Stimulated activated naive CD8-positive, alpha-beta T cell treated with anti-CD3 and anti-CD28 coated beads, Interleukin-15, amount 100 ng/mL, for 72 hours (primary cell): Measurements from ENCODE around the gene RAB17.

Experiments
- ATAC-seq: fragments of 150-1000 bp; cut with Tn5 transposase; 2 replicates; pipeline ENCODE4 v1.10.0; 2021; ENCODE audit warnings: mild to moderate bottlenecking, moderate library complexity
- DNase-seq, 2 donors: peaks; one replicate each; pipeline ENCODE4 v3.0.0; 2021 to 2022
- H3K27ac Mint-ChIP-seq, 2 donors: one replicate each; pipeline ENCODE4 v1.8.0; 2022; ENCODE audit warnings: mild to moderate bottlenecking in 2 of 2, mixed read lengths in 2 of 2, moderate library complexity in 2 of 2
- H3K27me3 Mint-ChIP-seq: one replicate; pipeline ENCODE4 v1.8.0; 2022; ENCODE audit warnings: mixed read lengths
- H3K4me1 Mint-ChIP-seq: one replicate; pipeline ENCODE4 v1.8.0; 2022; ENCODE audit warnings: mild to moderate bottlenecking, mixed read lengths
- H3K4me3 Mint-ChIP-seq, 2 donors: one replicate each; pipeline ENCODE4 v1.8.0; 2022; ENCODE audit warnings: mild to moderate bottlenecking in 2 of 2, mixed read lengths in 2 of 2, moderate library complexity in 1 of 2
- H3K9me3 Mint-ChIP-seq, 2 donors: one replicate each; pipeline ENCODE4 v1.8.0; 2022; ENCODE audit warnings: mixed read lengths in 2 of 2

Gene RAB17

DNA sequence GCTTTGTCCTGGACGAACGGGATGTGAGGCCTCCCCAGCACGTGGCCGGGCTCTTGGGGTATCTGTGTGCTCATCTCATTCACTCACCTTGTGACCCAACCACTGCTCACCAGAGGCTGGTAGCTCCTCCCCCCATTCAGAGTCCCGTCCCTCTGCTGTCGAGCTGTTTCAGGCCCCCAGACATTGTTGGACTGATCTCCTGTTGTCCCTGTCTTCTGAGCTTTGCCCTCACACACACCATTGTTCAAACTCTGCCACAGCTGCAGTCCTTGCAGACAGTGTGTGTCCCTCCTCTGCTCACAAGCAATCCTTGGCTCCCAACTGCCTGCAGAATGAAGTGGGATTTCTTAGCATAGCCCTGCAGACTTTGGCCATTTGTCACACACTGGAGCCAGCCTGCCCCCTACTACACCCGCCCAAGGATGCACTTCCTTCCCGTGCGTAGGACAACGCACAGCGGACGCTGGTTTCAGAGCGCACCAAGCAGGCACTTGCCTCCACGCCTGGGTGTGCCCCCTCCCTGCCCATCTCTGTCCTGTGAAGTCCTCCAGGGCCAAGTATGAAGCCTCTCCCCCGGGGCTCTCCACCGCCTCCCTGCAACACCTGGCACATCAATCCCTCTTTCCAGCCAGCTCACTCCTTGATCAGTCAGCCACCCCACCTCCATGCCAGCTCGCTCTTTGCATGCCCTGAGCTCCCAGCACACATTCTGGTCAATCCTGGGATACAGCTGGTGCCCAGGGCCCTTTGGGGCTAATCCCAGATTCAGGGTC, 40.7 kb downstream of the RAB17 start:
- no peak overlapping the region for H3K4me3 Mint-ChIP-seq
- no peak for ATAC-seq
- H3K9me3 Mint-ChIP-seq = peaks cover 9 to 10% of the 10 kb centered on the region in 2 donors
- H3K4me1 Mint-ChIP-seq = no peaks in the 10 kb centered on the region
- H3K27ac Mint-ChIP-seq = no peak overlapping the region
- DNase-seq = no peak
- H3K27me3 Mint-ChIP-seq = peaks cover 12% of the 10 kb centered on the region

DNA sequence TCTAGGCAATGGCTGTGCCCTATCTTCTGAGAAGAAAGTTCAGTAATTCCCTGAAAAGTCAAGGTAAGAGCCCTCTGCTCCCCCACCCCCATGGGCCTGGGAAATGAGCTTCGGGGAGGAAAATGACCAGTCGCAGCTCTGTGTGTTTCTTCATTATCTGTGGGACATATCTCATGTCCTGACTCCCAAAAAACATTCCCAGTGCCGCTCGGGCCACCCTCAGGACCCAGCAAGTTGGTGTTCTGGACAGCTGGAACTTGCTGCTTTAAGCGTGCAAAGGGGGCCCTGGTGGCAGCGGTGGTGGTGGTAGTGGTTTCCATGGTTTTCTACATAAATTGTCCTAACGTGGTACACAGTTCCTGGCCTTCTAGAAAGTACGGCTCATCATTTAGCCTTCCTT, 41.3 kb downstream of the RAB17 start:
- DNase-seq (no peak), ATAC-seq (no peak)
- H3K4me3 Mint-ChIP-seq = no peak overlapping the region
- no peak overlapping the region for H3K27ac Mint-ChIP-seq
- peaks cover 5 to 7% of the 10 kb centered on the region in 2 donors for H3K9me3 Mint-ChIP-seq
- no peaks in the 10 kb centered on the region for H3K4me1 Mint-ChIP-seq
- peaks cover 10% of the 10 kb centered on the region for H3K27me3 Mint-ChIP-seq

DNA sequence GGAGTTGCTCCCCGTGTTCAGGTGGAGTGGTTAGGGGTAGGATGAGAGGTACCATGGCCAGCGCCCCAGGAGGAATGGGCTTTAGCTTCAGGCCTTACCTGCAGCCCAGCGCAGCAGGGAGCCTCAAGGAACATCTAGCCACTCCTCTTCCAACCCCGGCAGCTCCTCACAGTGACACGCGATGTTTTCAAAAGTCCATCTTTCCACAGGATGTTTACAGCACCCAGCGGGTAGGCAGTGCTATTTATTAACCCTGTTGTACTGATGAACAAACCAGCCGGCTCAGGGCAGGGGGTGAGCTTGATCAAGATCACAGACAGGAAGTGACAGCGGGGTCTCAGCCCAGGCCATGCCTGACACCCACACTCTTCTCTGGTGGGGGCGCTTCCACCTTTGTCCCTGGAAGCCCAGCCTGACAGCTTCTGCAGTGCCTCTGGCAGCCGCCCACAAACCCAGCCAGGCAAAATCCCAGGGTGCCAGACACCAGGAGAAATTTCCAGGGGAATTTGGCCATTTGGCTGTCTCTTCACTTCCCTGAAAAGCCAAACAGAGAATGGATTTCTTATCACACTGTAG, 42.6 kb downstream of the RAB17 start:
- no peaks in the 10 kb centered on the region for H3K27me3 Mint-ChIP-seq
- no peaks in the 10 kb centered on the region for H3K4me1 Mint-ChIP-seq
- DNase-seq (no peak), ATAC-seq (no peak)
- H3K4me3 Mint-ChIP-seq = no peak overlapping the region
- no peaks in the 10 kb centered on the region for H3K9me3 Mint-ChIP-seq
- no peak overlapping the region for H3K27ac Mint-ChIP-seq

DNA sequence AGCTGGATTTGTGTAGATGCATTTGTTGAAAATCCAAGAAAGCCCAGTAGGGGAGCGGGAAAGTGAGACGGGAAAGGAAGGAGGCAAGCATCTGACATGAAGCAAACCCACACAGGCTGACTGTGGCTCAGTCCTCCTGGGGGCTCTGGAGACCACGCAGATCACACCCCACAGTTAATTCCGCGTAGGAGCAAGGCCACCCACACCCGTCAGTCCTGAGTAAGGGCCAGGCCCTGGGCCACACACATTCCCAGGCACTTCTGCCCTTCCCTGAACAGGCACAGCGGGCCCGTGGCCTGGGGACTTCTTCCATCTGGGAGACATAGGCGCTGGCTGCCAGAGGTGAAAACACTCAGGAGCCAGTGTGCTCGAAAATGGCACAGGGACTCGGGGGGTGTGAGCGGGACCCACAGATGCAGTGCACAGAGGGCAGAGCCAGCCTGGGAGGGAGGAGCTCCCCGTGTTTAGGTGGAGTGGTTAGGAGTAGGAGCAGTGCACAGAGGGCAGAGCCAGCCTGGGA, 43.6 kb downstream of the RAB17 start:
- H3K4me3 Mint-ChIP-seq = no peak overlapping the region
- H3K27me3 Mint-ChIP-seq = no peaks in the 10 kb centered on the region
- no peaks in the 10 kb centered on the region for H3K9me3 Mint-ChIP-seq
- no peaks in the 10 kb centered on the region for H3K4me1 Mint-ChIP-seq
- no peak overlapping the region for H3K27ac Mint-ChIP-seq
- no peak for ATAC-seq
- DNase-seq = no peak

DNA sequence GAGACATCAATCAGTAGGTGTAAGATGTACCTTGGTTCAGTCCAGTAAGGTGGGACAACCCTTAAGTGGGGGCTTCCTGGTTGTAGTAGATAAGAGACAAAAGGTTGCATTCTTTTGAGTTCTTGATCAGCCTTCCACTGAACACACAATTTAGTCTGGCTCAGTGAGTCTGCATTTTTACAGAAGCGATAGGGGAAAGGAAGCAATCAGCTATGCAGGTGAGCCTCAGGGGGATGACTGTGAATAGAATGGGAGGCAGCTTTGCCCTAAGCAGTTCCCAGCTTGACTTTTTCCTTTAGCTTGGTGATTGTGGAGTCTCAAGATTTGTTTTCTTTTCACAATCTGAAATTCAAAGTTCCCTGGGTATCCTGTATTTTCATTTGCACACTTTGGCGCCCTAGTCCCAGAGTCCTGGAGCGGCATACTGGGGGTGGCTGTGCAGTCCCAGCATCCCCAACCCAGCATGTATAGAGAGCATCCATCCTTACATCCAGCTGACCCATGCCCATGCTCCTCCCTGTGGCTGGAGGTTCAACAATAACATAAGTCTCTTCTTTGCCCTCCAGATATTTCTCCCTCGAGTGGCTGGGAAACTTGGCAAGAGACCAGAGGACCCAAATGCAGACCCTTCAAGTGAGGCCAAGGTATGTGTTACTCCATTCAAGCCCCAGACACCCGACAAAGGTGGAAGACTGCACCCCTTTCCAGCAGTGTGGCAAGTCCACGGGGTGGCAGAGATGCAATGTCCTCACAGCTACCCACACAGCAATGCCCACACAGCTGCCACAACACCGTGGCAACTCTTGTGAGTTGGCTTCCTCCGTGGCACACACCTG, 44.3 kb downstream of the RAB17 start:
- ATAC-seq (no peak), DNase-seq (no peak)
- Mint-ChIP-seq H3K4me3 (no peak overlapping the region), H3K27ac (no peak overlapping the region), H3K4me1 (no peaks in the 10 kb centered on the region), H3K27me3 (no peaks in the 10 kb centered on the region), H3K9me3 (no peaks in the 10 kb centered on the region)

DNA sequence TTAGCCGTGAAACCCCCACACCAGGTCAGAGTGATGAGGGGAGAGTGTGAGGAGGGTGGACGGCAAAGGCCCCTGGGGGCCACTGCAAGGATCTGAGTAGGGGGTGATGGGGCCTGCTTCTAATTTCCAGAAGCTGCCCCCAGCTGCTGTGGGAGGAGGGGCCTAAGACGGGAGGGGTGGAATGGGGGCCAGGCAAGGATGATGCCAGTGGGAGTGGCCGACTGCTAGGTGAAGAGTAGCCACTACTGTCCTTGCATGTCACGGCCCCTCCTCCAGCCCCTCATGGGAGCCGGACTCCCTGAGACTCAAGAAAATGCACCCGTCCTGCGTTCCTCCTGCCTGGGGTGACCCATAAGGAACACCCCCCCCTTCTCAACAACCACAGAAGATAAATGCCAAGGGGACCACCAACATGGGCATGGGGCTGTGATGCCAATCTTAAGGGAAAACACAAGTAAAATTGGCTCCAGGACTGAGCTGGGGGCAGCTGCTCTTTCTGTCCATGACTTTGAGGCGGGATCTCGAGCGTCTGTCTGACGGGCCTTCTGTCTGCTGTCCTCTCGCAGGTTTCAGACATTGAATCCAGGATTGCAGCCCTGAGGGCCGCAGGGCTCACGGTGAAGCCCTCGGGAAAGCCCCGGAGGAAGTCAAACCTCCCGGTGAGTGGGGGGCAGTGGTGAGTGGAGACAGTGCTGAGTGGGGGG, 48.4 kb downstream of the RAB17 start:
- no peaks in the 10 kb centered on the region for H3K9me3 Mint-ChIP-seq
- ATAC-seq (no peak), DNase-seq (no peak)
- H3K4me3 Mint-ChIP-seq = no peak overlapping the region
- no peaks in the 10 kb centered on the region for H3K4me1 Mint-ChIP-seq
- H3K27me3 Mint-ChIP-seq = no peaks in the 10 kb centered on the region
- H3K27ac Mint-ChIP-seq = no peak overlapping the region

DNA sequence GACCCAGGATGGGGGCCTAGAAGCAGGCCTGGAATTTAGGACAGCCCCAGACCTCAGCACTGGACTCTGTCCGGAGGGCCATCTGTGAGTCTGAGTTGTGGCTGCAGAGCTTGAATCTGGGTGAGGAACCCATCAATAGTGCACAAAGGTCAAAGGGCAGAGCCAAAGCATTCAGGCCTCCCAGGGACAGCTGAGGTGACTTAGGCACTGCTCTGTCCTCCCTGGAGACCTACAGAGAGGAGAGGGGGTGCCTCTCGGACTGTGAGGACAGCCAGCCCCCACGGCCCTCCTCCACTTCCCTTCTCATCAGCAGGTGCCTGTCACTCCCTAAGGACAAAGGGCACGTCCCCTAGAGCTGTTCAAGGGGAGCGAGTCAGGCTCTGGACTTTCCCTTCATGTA, 49.3 kb downstream of the RAB17 start:
- Mint-ChIP-seq H3K27ac (no peak overlapping the region), H3K4me1 (no peaks in the 10 kb centered on the region), H3K27me3 (no peaks in the 10 kb centered on the region), H3K9me3 (no peaks in the 10 kb centered on the region), H3K4me3 (no peak overlapping the region)
- DNase-seq (no peak), ATAC-seq (no peak)

DNA sequence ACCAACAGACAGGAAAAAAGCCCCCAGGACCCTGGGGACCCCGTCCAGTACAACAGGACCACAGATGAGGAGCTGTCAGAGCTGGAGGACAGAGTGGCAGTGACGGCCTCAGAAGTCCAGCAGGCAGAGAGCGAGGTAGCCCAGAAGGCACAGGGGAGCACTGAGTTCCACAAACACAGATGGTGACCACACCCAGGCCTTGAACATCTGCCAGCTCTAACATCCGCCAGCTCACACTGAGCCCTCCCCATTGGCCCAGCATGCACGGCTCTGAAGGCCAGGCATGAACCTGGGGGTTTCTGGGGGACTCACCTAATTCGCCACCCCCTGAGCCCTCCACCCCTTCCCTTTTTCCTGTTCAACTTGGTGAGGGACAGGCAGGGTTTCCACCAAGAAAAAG, 49.7 kb downstream of the RAB17 start:
- no peak overlapping the region for H3K27ac Mint-ChIP-seq
- no peaks in the 10 kb centered on the region for H3K9me3 Mint-ChIP-seq
- no peaks in the 10 kb centered on the region for H3K27me3 Mint-ChIP-seq
- H3K4me1 Mint-ChIP-seq = no peaks in the 10 kb centered on the region
- DNase-seq (no peak), ATAC-seq (no peak)
- H3K4me3 Mint-ChIP-seq = no peak overlapping the region

DNA sequence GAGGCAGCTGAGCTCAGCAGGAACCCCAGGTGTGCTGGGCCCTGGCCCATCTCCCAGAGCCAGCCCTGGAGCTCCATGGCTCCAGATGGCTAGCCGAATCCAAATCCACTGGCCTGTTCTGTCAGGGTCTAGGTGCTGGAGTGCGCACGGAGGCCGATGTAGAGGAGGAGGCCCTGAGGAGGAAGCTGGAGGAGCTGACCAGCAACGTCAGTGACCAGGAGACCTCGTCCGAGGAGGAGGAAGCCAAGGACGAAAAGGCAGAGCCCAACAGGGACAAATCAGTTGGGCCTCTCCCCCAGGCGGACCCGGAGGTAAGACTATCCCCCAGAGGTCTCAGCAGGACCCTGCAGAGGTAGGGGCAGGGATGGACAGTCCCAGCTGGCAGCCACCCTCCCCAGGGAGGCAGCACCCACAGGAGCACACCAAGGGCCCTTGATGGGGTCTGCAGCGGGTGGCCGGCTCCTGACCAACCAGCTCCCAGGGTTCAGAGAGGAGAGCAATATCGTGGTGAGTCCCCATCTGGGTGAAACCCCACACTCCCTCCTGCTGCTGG, 50.2 kb downstream of the RAB17 start:
- Mint-ChIP-seq H3K27me3 (no peaks in the 10 kb centered on the region), H3K27ac (no peak overlapping the region), H3K9me3 (no peaks in the 10 kb centered on the region), H3K4me1 (no peaks in the 10 kb centered on the region), H3K4me3 (no peak overlapping the region)
- no peak for ATAC-seq
- DNase-seq = no peak

DNA sequence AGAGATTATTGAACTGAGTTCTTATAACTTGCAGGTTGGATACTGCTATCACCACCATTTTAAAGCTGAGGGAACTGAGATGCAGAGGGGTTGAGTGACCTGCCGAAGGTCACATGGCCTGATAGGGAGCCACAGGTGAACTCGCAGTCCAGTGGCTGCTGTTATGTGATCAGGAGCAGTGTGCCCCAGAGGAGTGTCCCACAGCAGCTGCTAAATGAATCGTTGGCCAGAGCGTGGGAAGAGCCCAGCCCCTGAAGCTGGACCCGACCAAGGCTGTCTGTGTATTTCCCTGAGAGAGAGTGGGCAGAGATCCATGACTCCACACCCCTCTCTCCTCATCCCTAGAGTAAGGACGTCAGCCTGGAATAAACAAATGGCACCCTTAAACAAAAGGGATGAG, 50.9 kb downstream of the RAB17 start:
- no peak overlapping the region for H3K4me3 Mint-ChIP-seq
- H3K27me3 Mint-ChIP-seq = no peaks in the 10 kb centered on the region
- H3K27ac Mint-ChIP-seq = peak overlapping the region in 1 of 2 donors; percentile 33
- H3K4me1 Mint-ChIP-seq = no peaks in the 10 kb centered on the region
- DNase-seq = no peak
- no peak for ATAC-seq
- H3K9me3 Mint-ChIP-seq = no peaks in the 10 kb centered on the region

DNA sequence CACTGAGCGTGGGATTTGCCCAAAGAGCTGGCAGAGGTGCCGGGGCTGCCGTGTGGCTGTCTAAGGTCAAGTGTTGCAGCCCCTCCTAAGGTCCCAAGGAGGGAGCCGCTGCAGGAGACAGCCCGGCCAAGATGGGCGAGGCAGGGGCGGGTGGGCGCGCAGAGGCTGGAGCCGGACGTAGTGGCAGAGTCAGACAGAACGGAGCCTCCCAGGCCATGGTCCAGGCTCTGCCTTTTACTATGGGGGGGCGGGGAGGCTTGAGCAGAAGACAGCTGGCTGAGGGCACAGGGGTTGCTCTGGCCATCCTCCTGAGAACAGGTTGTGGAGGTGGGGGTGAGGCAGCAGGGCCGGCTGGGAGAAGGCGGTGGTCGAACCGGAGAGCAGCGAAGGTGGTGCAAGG, 51.6 kb downstream of the RAB17 start:
- DNase-seq (no peak), ATAC-seq (no peak)
- Mint-ChIP-seq H3K9me3 (no peaks in the 10 kb centered on the region), H3K27ac (no peak overlapping the region), H3K4me3 (no peak overlapping the region), H3K4me1 (no peaks in the 10 kb centered on the region), H3K27me3 (no peaks in the 10 kb centered on the region)

DNA sequence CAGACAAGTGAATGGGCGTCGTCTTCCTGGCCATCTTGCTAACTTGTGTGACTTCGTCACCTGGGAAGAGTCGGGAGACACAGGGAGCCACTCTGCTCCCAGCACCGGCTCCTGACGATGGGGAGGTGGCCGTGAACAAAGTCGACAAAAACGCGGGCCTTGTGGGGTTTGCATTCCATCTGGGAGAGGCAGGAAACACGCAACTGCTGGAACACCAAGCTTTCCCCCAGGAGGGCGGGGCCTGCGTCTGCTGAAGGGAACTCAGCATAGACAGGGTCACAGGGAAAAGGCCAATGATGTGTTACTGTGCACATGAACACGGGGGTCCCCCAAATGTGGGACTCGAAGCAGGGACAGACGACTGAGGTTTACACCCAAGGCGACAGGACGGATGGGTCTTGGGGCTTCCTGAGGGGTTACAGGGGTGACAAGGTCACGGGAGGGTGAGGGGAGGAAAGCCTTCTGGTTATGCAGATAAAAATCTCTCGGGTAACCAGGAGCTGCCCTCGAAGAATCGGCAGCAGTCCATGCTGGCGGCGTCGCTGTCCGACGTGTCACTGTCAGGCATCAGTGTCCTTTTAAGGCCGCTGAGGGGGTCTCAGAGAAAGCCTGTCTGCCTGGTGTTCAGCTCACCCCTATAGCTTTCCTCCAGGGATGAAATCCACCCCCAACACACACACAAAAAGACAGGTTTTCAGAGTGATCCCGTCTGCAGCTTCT, 52.4 kb downstream of the RAB17 start:
- ATAC-seq (no peak), DNase-seq (no peak)
- H3K27me3 Mint-ChIP-seq = no peaks in the 10 kb centered on the region
- no peaks in the 10 kb centered on the region for H3K4me1 Mint-ChIP-seq
- no peaks in the 10 kb centered on the region for H3K9me3 Mint-ChIP-seq
- no peak overlapping the region for H3K4me3 Mint-ChIP-seq
- no peak overlapping the region for H3K27ac Mint-ChIP-seq

DNA sequence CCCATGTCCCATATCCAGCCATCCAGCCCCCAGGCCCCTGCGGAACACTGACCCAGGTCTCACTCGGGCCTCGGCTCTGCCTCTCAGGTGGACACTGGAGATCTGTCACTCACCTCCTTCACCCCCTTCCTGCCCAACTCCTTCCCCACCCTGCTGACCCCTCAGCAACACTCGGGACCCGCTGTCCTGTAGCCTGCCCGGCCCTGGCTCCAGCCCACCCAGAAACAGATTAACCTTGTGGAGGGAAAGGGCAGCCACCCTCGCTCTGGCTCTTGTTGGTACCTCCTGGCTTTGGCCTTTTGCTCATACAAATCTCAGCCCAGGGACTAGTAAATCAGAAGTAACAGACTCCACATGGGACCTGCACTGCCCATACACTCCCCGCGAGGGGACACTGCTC, 53.9 kb downstream of the RAB17 start:
- H3K4me1 Mint-ChIP-seq = no peaks in the 10 kb centered on the region
- no peak overlapping the region for H3K27ac Mint-ChIP-seq
- H3K9me3 Mint-ChIP-seq = no peaks in the 10 kb centered on the region
- ATAC-seq = no peak
- H3K4me3 Mint-ChIP-seq = no peak overlapping the region
- DNase-seq = no peak
- H3K27me3 Mint-ChIP-seq = no peaks in the 10 kb centered on the region

DNA sequence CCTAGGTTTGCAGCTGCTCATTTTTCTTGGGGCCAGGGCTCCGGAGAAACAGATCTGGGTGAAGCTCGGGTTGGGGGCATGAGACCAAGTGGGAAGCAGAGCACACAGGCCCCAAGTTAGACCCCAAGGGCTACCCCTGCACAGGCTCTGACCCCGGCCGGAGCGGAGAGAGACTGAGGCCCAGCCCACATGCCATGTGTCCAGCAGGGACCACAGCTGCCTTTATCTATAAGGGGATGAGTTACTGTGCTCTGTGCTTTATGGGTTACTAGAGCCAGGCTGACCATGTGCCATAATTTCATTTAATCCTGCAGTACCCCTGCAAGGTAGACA, 54.5 kb downstream of the RAB17 start:
- no peaks in the 10 kb centered on the region for H3K27me3 Mint-ChIP-seq
- no peaks in the 10 kb centered on the region for H3K9me3 Mint-ChIP-seq
- no peak for DNase-seq
- H3K4me1 Mint-ChIP-seq = no peaks in the 10 kb centered on the region
- H3K27ac Mint-ChIP-seq = no peak overlapping the region
- ATAC-seq = no peak
- no peak overlapping the region for H3K4me3 Mint-ChIP-seq
